SHP77 treated with DMSO at 0.1 percent for 48 hours (cell line): ENCODE measurements around the gene TAS2R38.

ENCODE experiments used
- DNase-seq: peaks from one replicate; lab custom pipeline; 2025; lab: John Stamatoyannopoulos, UW

The TAS2R38 gene

DNA sequence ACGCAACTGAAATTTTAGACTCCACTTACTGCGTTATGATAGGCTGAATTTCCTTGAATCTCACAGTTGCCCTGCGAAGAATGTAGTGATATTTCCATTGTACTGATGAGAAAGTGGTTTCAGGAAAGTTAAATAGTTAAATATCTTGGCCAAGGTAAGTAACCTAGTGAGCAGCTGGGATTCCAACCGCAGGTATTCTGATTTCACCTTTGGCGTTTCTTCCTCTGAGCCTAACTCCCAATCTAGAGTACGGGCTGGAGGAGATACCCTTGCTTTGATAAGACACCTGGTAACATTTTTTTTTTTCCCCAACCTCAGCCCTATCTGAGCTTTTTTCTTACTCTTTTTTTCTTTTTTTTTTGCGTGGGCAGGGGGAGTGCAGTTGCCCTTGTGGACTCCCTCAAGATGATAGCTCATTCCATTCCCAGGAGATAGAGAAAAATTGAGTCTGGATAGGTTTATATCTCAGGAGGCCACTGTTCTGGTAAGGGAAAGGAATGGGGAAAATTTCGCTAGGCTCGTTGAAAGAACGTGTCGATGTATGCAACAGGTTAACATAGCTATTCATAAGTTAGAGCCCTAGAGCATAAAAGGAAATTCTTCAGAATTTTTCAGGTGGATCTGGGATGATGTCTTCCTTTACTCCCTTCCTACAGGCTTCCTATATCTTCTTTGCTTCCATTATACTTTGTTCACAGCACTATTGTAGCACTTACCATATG is 3.1 kb upstream of the TAS2R38 start:
- no peak for DNase-seq

- peak; percentile 38 for DNase-seq
Measured at GRCh38 chr7:141975806-141976523, 2.4 kb upstream of the TAS2R38 start.

DNA sequence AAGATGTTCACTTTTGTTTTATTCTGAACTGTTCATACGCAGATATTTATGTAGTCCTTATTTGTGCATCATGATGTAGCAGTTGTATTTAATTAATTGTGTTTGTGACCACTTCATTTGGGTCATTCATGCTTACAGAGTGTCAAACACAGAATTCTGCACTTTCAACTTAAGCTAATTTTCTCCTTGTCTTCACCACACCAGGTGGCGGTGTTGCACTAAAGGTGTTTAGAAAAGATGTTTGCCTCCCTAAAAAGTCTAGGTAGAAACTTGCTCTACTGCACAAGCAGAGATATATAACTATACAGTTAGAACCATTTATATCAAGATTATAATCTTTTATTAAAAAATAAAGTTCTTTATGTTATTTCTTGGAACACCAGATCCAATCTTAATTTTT is 1.3 kb upstream of the TAS2R38 start:
- DNase-seq, result no peak

- no peak for DNase-seq
Measured at GRCh38 chr7:141960687-141961422, 12.7 kb downstream of the TAS2R38 start.

DNA sequence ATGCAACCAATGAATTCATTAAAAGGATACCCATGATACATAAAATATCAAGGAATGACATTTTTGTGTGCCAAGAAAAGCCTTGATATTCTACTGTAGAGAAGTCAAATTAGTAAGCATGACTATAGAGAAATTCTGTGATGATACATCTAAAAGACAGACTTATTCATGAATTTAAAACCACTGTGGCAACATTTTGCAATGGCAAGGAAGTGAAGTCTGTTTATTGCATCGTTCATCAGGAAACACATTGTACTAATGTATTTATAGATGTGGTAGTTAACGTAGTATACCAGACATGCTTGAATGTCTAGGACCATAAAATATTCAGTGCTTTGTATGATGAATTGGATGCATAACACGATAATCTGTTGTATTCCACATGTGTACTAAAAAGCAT is 17.5 kb downstream of the TAS2R38 start:
- no peak for DNase-seq

DNA sequence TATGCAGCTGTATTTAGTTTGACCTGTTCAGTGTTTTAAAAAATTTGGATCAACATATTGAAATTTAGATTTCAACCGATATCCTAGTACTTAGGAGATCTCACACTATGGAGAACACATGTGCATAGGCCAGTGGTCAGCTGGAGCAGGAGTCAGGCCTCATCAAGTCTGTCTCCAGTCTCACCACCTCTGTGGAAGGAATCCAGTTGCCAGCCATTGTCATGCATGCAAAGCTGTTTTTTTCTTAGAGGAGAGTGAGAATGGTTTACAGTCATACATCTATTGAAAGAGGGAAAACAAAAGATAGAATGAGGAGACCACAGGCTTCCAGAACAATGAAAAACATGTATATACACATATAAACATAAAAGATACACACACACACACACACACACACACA is 19.2 kb downstream of the TAS2R38 start:
- no peak for DNase-seq

- DNase-seq, result no peak
Measured at GRCh38 chr7:141952461-141952860, 21.1 kb downstream of the TAS2R38 start.

- no peak for DNase-seq
Measured at GRCh38 chr7:141950806-141951205, 22.8 kb downstream of the TAS2R38 start.

DNA sequence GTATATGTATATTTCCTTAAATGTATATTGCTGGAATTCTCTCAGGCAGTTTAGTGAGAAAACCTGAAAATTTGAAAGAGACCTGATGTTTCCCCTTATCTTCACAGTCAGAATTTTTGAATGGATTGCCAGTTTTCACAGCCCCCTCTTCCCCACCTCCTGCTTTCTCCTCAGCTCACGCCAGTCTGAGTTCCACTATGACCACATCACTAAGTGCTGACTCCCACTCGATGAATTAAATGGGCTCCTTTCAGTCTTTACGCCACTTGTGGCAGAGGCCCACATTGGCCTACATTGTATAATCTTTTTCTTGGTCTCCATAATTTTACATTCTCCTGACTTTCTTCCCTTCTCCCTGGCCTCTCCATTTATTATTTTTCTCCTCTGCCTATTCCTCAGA is 23.7 kb downstream of the TAS2R38 start:
- DNase-seq, result no peak

DNA sequence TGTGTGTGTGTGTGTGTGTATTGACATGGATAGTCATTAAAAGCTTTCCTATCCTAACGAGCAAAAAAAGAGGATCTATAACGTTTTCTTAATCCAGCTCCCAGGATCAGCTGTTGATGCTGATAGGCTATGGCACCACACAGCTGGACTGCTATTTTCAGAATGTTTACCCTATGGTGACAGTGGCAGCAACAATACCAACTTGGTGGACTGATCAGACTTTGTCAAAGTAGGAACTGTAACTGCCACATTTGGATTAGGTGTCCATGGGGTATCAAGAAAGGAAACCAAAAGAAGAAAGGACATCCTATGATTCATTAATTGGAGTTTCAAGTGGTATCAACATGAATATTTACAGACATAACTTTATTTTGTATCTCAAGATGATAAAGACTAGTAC is 24.1 kb downstream of the TAS2R38 start:
- DNase-seq, result no peak

DNA sequence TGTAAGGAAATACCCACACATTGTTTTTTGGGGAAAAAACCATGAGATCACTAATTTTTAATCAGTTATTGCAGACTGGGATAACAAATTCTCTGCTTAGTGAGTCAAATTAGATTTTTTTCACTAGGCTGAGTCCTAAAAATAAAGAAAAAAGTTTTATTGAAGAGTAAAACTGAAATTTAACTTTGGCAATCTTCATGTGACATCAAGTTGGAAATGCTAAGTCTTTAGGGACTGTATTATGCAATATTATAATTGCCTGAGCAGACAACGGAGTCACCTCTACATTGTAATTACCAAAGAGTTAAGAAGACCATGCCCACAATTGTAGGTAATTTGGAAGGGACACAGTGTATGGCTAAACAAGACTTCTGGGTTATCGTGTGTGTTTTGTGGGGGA is 24.6 kb downstream of the TAS2R38 start:
- no peak for DNase-seq

GRCh38 chr7:141946796-141947195 is 26.8 kb downstream of the TAS2R38 start, which contains the start of gene CLEC5A:
Gene CLEC5A, minus strand, starts transcription at chr7:141946974. Its CDS starts 682 bp downstream, at chr7:141946292.
- DNase-seq, result no peak

- DNase-seq, result no peak
Measured at GRCh38 chr7:141945356-141945755, 28.2 kb downstream of the TAS2R38 start.

GRCh38 chr7:141944811-141945210 is 28.8 kb downstream of the TAS2R38 start:
- DNase-seq, result no peak

DNA sequence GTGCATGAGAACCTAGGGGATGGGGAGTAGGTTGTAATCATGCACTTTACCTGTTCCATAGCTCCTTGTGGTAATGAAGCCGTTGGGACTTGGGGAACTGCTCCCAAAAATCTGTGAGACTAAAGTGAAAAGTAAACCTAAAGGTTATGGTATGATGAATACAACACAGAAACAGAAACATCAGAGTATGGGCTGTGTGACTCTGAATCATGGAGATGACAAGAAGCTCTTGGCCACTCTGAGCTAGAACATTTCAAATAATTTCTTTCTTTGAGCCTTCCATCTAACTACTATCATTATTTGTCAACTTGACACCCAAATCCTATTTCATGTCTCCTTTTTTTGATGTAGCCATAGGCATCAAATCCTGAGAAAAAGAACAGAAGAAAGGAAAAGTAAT is 29.7 kb downstream of the TAS2R38 start:
- no peak for DNase-seq

GRCh38 chr7:141941075-141941474 is 32.5 kb downstream of the TAS2R38 start:
- DNase-seq, result no peak

GRCh38 chr7:141930211-141930610 is 43.4 kb downstream of the TAS2R38 start:
- no peak for DNase-seq

- DNase-seq, result no peak
Measured at GRCh38 chr7:141928845-141929195, 44.8 kb downstream of the TAS2R38 start.

DNA sequence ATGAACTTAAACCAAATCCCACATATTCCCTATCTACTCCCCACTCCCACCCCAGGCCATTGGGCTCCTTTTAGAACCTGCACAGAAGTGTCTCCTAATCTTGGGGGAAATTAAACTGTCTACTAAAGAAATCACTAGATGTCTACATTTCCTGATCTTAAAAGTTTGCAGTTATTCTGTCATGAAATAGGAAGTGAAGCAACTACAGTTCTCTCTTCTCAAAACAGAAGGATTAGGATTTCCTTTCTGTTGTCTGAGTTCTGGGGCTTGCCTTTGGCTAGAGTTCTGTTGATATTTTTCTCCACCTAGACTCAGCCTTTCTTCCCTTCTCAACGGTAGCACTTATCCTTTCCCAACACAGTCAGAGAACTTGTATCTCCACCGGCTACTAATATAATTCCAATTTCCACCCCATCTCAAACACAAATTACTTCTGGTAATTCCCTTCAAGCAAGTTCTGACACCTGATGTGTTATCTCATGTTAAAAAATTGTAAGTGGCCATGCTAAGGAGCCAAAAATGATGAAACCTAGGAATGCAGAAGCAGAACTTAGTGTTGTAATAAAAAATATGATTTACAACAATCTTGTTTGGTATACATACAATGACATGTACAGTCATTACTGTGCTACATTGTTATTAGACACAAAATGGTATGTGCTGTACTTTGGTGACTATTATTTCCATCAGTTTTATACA is 45.3 kb downstream of the TAS2R38 start:
- DNase-seq, result no peak
